HG02610 (cell line): ENCODE results near the gene HAGHL.

Experiments
- ATAC-seq: cut with Tn5 transposase; IDR thresholded peaks from one replicate; pipeline ENCODE4 v1.9.1; 2021; ENCODE audit warnings: mild to moderate bottlenecking, moderate library complexity; ENCODE audit not compliant: unreplicated experiment

The HAGHL gene

DNA sequence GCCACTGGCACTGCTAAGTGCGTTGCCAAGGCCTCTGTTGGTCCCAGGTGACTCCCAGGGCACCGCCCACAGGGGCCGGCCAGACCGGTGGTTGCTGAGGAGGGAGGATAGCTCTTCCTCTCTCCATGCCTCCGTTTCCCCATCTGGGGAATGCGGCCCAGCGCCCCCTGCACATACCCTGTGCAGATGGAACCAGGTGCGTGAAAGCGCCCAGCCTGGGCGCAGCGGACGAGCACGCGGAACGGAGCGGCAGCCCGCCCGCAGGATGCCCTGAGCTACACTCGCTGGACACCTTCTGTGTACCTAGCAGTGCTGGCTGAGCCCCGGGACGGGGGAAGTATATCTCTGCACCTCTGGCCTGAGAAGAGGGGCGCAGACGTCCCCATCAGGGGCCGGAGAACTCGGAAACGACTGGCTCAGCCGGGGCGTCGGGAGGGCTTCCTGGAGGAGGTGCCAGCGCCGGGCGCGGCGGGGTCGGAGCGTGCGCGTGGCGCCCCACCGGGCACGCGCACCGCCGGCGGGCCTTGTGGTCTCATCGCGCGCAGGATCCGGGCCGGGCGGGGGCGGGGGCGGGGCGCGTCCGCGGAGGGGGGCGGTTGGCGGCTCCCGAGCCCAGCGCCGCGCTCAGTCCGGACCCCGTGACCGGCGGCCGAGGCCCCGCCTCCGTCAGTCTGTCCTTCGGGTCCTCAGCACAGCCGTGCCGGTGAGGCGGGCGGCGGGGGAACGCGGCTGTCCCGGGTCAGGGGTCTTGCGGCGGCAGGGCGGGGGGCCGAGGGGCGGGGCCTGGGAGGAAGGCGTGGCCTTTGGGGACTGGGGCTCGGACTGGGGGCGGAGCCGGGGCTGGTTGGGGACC lies at the start of gene HAGHL, which contains the start of gene CCDC78:
HAGHL (plus strand) TSS at position 669 of the 853 bp plus-strand sequence. CDS start 404 bp downstream, outside the sequence.
CCDC78 (minus strand) TSS at position 6 of the 853 bp plus-strand sequence. CDS start 76 bp downstream, outside the sequence.
- ATAC-seq = no peak

- ATAC-seq = no peak
Measured at GRCh38 chr16:677316-678190, 49.4 kb upstream of the HAGHL start.

DNA sequence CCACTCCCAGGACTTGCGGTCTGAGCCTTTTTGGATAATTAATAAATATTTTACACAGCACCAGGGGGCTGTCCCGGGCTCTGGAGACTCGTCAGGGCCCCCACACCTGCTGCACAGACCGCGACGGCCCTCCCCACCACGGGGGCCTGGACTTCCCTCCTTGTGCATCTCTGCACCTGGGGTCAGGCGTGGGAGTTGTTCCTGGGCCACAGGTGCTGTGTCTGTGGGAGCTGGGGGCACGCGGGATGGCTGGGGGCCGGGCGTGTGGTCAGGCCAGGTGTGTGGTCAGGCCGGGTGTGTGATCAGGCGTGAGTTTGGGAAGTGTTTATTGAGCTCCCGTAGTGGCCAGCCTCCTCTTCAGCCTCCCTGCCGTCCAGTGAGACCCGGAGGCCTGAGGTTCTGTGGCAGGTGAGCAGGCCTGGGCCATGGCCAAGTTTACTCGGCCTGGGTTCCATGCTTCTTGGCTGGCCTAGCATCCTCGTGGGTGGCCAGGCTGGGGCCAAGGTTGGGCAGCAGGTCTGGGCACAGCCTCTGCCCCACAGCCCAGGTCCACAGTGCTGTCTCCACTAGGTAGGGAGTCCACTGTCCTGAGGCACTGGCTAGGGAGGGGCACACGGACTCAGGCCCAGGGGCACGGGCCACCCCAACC lies 48.6 kb upstream of the HAGHL start:
- ATAC-seq = no peak

DNA sequence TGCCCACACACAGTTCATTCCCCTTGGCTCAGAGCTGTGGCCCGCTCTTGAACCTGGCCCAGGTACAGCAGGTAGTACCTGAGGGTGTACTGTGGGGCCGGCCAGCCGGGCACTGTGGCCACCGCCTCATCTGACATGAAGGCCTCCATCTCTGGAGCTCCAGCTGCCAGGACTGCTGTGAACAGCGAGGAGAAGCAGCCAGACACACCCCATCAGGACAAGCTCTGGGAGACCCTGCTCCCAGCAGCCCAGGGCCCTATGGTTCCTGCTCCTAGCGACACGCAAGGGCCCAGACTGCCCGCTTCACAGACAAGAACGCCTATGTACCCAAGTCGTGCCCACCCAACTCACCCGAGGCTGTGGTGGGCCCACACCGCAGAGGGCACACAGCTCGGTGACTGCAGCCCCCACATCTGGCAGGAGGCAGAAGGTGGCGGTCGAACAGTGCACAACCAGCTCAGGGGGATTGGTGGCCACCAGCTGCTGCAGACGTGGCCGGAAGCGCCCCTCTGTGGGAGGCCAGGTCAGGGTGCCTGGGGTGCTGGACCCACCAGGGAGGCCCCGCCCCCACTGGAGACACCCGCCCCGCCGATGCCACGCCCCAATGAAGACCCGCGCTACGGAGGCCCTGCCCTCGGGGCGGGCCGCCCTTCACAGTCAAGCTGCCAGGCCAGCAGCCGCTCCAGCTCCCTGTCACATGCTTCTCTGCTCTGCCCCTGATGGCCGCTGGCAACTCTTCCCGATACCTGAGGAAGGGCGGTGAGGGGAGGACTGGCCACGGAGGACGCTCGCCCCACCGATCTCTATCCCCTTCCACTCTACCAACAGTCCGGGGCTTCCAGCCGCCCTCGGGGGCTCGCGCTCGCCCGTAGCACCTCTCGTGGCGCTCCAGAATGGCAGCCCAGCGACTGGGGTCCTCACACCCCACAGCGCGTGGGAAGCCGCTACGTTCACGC lies 47.8 kb upstream of the HAGHL start:
- ATAC-seq = no peak

DNA sequence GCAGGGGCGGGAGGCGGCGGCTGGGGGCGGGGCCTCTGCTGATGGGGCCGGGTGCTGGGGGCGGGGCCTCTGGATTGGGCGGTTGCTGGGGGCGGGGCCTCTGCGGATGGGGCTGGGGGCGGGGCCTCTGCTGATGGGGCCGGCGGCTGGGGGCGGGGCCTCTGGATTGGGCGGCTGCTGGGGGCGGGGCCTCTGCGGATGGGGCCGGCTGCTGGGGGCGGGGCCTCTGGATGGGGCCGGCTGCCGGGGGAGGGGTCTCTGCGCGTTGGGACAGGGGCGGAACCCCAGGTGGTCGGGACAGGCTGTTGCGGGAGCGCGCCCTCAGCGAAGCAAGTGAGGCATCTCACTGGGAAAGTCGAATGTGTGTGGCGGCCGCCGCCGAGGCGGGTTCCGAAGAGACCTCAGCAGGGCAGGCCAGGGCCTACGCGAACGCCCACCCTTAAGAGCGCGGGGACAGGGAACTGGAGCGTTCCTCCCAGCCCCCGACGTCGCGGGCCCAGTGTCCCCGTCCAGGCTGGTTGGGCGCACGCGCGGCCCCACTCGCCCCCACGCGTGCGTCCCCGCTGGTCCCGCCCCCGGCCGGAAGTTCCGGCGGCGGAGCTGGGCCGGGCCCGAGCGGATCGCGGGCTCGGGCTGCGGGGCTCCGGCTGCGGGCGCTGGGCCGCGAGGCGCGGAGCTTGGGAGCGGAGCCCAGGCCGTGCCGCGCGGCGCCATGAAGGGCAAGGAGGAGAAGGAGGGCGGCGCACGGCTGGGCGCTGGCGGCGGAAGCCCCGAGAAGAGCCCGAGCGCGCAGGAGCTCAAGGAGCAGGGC lies 46.9 kb upstream of the HAGHL start, which contains the start of gene STUB1:
STUB1 (plus strand) TSS at position 597 of the 811 bp plus-strand sequence; CDS start at position 713, 116 bp downstream.
- ATAC-seq = peak; percentile 34

DNA sequence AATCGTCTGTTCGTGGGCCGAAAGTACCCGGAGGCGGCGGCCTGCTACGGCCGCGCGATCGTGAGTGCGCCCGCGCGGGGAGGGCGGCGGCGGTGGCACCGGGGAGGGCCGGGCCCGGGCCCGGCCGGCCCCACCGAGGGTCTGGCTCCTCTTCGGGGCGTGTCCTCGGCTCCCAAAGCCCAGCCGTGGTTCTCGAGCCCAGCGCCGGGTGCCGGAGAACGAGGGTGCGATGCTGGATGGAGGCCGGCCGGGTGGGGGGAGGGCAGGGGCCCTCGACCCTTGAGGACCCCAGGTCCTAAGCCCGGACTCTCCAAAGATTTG lies 46.3 kb upstream of the HAGHL start:
- ATAC-seq = no peak

DNA sequence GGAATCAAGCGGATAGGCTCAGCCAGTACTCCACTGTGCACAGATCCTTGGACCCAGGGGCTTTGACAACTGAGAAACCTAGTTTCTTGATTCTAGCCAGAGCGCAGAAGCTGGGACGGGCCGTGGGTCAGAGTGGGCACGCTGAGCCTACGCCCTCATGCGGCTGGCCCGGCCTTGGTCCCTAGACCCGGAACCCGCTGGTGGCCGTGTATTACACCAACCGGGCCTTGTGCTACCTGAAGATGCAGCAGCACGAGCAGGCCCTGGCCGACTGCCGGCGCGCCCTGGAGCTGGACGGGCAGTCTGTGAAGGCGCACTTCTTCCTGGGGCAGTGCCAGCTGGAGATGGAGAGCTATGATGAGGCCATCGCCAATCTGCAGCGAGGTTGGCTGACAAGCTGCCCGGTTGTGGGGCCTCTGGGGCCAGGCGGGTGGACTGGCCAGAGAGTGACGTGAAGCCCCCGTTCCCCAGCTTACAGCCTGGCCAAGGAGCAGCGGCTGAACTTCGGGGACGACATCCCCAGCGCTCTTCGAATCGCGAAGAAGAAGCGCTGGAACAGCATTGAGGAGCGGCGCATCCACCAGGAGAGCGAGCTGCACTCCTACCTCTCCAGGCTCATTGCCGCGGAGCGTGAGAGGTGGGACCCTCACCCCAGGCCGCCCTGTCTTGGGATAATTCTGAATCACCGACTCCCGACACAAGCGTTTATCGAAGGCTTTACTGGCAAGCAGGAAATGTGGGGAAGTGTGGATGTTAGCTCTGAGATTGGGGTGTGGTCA lies 45.8 kb upstream of the HAGHL start:
- no peak for ATAC-seq

- no peak for ATAC-seq
Measured at GRCh38 chr16:681746-682427, 45.0 kb upstream of the HAGHL start.

- ATAC-seq = no peak
Measured at GRCh38 chr16:682493-683395, 44.2 kb upstream of the HAGHL start.

GRCh38 chr16:683396-684070 lies 43.4 kb upstream of the HAGHL start:
- ATAC-seq = no peak

DNA sequence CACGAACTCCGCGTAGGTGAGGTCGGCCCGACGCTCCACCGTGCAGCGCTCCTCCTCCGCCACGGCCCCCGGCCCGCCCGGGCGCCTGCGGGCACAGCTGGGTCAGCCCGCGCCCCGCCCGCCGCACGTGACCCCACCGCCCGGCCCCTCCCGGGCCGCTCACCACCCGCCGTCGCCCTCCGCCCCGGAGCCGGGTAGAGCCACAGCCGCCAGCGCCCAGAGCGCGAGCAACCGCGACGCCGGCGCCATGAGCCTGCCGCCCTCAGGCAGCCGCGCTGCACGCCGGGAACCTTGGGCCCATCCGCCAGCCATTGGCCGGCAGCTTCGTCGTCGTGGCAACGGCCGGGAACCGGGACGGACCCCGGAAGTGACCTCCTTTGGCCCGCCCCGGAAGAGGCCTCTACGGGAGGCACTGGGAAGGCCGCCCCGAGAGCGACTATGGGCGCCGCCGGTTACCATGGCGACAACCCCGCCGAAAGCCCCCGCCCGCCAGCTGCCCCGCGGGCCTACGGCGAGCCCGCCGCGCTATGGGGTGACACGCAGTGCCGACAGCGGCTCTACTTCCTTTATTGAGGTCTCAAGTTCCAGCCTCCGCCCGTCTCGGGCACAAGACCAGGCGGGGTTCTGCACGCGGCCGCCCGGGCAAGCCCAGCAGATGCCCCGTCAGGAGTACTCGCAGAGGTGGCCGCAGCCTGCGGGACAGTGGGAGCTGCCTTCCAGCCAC lies 42.7 kb upstream of the HAGHL start, which contains the start of gene JMJD8:
JMJD8 (minus strand) TSS at position 264 of the 724 bp plus-strand sequence; CDS start at position 249, 15 bp downstream.
- peak; percentile 60 for ATAC-seq

- ATAC-seq = no peak
Measured at GRCh38 chr16:684961-685696, 41.8 kb upstream of the HAGHL start.

DNA sequence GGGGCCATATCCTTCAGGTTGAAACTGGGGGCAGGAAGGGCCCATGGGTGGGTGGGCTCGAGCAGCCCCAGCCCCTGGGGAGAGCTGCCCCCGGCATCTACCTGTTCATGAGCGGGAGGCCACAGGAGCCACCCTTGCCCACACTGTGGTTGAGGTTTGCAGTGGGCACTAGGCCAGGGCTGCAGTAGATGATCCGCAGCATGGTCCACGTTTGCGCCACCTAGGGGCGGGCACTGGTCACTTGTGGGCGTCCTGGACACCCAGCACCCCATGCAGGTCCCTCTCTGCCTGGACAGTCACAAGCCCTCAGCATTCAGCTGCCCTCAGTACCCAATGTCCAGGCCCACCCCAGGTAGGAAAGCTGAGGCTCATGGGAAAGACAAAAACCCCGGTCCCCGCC lies 40.9 kb upstream of the HAGHL start:
- no peak for ATAC-seq

- ATAC-seq = no peak
Measured at GRCh38 chr16:686459-687260, 40.2 kb upstream of the HAGHL start.
